Keratinocyte (primary cell): ENCODE data around the gene PARP4.
"Not testable (repeated sequence)": the region's sequence is repeated elsewhere in the genome, so short reads cannot be mapped to it uniquely, and the experiment has no call there.

Source experiments
- CTCF ChIP-seq, 3 experiments: IDR thresholded peaks in 1 of 3; conservative IDR thresholded peaks in 1 of 3; optimal IDR thresholded peaks in 1 of 3; 2 replicates in 2 of 3; 3 replicates in 1 of 3; pipeline versions ENCODE3 to v1.5.1; 2011; ENCODE audit warnings: low read length in 3 of 3, mild to moderate bottlenecking in 3 of 3, moderate library complexity in 2 of 3, control low read depth in 1 of 3, inconsistent platforms in 1 of 3; ENCODE audit not compliant: insufficient read depth in 2 of 3; ENCODE audit errors: extremely low read depth in 1 of 3
- EZH2 ChIP-seq: IDR thresholded peaks from one replicate; pipeline ENCODE4 v1.6.1; 2012; ENCODE audit warnings: inconsistent platforms, mild to moderate bottlenecking, low read length, moderate library complexity

DNA sequence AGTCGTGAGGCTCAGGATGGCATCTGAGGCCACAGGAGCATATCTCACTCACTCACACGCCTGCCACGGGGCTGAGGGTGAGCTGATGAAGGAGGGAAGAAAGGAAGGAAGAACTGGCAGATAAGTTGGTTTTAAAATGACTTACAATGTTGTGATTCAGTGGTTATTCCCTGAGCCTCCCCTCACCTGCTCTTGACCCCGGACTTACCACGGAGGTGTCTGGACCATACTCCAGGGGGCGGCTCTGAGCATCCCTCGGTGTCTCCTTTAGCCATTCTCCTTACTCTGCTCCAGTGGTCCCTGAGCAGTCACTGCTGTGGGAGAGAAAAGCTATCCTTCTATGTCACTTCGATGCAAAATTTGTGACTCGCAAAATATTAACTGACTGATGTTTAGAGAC is 141.3 kb downstream of the PARP4 start:
- not testable (repeated sequence) for TF ChIP-seq EZH2; CTCF (optimal IDR thresholded peaks at IDR 0.05 in 1 of 3, IDR thresholded peaks at IDR 0.05 in 1 of 3, conservative IDR thresholded peaks at IDR 0.05 in 1 of 3; ENCODE audit: extremely low read depth in 1 of 3, insufficient read depth in 2 of 3, low read length in 3 of 3)
